C4-2B (cell line): ENCODE data around the gene JHY.

Source experiments
- CTCF ChIP-seq: fragments of 450-650 bp; conservative IDR thresholded peaks from 2 replicates; pipeline ENCODE4 v1.5.1; 2017; ENCODE audit warnings: mild to moderate bottlenecking
- ZFX ChIP-seq: fragments of 450-650 bp; IDR thresholded peaks from 2 replicates; pipeline ENCODE4 v1.6.1; 2017

- TF ChIP-seq CTCF (no peak), ZFX (no peak)
These were observed 124.4 kb downstream of the JHY start for GRCh38 chr11:123006860-123007542.
